Measurements from ENCODE around the gene RNU1-4.
"Not testable (repeated sequence)": the region's sequence is repeated elsewhere in the genome, so short reads cannot be mapped to it uniquely, and the experiment has no call there.

Gene RNU1-4

DNA sequence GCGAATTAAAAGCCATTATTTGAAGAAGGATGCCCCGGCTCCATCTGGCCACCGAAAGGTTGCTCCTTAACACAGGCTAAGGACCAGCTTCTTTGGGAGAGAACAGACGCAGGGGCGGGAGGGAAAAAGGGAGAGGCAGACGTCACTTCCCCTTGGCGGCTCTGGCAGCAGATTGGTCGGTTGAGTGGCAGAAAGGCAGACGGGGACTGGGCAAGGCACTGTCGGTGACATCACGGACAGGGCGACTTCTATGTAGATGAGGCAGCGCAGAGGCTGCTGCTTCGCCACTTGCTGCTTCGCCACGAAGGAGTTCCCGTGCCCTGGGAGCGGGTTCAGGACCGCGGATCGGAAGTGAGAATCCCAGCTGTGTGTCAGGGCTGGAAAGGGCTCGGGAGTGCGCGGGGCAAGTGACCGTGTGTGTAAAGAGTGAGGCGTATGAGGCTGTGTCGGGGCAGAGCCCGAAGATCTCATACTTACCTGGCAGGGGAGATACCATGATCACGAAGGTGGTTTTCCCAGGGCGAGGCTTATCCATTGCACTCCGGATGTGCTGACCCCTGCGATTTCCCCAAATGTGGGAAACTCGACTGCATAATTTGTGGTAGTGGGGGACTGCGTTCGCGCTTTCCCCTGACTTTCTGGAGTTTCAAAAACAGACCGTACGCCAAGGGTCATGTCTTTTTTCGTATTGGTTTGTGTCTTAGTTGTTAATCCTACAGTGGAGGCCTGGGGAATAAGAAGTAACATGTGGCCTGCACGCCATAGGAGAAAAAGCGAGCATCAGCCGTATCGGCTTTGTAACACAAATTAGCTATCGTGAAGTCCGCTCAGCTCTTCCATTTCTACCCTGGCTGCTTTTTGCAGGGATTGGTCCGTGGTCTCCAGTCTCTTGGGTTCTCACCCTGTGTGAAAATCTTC is at the start of gene RNU1-4:
Gene RNU1-4 (plus strand): TSS at position 470 of the 918 bp plus-strand sequence.
- H3K27ac Mint-ChIP-seq; H3K9me3 Mint-ChIP-seq; H3K4me1 Mint-ChIP-seq; H3K27me3 Mint-ChIP-seq; DNase-seq (ENCODE audit: low spot score in 2 of 2); H3K36me3 Mint-ChIP-seq; H3K4me3 Mint-ChIP-seq: not testable (repeated sequence)
- ATAC-seq (ENCODE audit: low read depth), result peak; percentile 93

DNA sequence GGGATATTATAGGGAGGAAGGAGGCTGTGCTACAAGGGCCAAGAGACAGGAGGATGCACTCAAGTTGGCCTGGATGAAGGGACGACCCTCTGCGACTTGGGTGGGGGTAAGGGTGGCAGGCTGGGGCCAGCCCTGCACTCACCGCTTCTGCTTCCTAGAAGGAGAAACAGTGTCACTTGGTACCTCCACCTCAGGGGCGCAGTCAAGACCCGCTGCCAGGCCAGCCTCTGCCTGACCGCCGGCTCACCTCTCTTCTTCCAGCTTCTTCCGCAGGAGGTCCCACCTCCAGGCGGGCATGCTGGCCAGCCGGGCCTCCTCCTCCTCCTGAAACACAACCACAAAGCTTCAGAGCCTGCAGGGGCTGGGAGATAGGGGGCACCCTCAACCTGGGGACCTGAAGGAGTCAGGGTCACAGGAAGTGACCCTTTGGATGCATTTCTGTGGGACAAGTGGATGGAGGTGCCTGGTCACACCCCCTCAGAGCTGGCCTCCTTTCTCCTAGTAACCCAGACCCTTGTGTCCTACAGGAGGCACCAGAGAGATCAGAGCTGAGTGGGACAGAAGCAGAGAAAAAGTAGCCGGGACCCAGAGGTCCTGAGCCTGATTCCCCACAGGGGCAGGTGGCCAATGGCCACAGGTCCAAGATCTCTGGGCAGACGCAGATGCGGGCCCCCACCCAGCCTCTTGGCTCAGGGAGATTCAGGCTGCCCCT is 49.2 kb upstream of the RNU1-4 start:
- not testable (repeated sequence) for H3K36me3 Mint-ChIP-seq; H3K9me3 Mint-ChIP-seq; ATAC-seq (ENCODE audit: low read depth); H3K27me3 Mint-ChIP-seq; H3K4me1 Mint-ChIP-seq; H3K27ac Mint-ChIP-seq; DNase-seq (ENCODE audit: low spot score in 2 of 2); H3K4me3 Mint-ChIP-seq

DNA sequence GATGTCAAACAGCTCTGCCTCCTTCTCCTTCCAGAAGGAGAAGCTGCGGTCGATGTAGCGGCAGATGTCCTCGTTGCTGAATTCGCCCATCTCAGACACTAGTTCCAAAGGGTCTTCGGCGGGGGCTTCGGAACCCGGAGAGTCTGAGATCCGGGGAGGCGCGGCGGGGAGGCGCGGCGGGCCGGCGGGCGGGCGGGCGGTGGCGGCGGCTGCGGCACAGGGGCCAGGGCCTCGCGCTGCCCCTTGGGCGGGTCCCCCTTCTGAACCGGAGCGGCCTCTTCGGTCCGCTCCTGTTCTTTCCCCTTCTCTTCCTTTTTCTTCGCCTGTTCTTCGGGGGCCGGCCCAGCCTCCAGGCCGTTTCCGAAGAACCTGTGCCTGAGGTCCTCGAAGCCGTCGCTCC is 48.0 kb upstream of the RNU1-4 start:
- not testable (repeated sequence) for H3K4me3 Mint-ChIP-seq; DNase-seq (ENCODE audit: low spot score in 2 of 2); H3K27me3 Mint-ChIP-seq; H3K27ac Mint-ChIP-seq; H3K9me3 Mint-ChIP-seq; H3K4me1 Mint-ChIP-seq; ATAC-seq (ENCODE audit: low read depth); H3K36me3 Mint-ChIP-seq

GRCh38 chr1:16692717-16693448 is 47.4 kb upstream of the RNU1-4 start:
- not testable (repeated sequence) for H3K36me3 Mint-ChIP-seq; H3K9me3 Mint-ChIP-seq; H3K4me1 Mint-ChIP-seq; H3K27me3 Mint-ChIP-seq; H3K27ac Mint-ChIP-seq; DNase-seq (ENCODE audit: low spot score in 2 of 2); H3K4me3 Mint-ChIP-seq
- peak; percentile 63 for ATAC-seq (ENCODE audit: low read depth)

DNA sequence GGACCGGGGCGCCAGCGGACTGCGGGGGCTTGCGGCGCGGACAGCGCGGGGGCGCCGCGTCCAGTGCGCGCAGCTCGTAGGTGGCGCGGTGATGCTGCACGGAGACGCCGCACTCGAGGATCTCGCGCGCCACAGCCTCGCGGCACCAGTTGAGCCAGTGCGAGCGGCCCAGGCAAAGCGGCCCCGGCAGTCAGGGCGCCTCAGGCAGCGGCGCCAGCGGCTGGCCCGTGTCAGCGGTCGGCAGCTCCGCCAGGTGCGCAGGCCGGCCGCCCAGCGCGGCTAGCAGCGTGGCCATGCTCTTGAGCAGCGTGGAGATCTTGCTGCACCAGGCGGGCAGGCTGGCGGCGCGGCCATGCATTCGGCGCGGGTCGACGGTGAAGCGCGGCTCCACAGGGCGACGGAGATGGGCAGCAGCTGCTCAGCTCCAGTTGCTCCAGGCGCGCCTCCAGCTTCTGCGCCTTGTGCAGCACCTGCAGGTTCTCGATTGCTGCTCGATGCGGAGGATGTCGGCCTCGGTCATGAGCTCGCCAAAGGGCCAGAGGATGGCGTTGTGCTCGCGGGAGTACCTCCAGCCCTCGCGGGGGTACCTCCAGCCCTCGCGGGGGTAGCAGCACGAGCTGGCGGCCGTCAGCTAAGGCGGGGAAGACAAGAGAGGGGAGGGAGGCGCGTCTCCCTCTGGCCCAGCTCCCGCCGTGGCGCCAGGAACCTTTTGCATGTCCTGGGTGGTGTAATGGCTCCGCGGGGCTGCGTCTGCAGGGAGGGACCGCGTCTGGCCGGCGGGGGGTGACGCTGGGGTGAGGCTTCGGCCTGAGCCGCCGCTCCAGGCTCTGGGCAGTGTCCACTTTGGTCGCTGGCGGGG is 46.6 kb upstream of the RNU1-4 start:
- H3K36me3 Mint-ChIP-seq, result not testable (repeated sequence)

DNA sequence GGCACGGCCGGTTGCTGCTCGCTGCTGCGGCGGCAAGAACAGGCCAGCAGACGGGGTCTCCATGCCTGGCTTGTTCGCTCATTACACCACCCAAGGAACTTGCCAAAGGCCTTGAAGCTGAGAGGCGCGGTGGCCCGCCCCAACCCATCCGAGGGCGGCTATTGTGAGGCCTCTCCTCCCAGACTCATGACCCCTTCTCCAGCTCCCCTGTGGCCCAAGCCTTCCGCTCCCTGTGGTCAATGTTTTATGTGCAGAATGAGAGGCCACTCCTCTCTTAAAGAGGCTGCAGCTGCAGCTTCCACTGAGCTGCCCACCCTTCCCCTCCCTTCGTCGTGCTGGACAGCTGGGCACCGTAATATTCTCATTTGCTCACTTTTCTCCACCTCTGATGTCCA is 46.0 kb upstream of the RNU1-4 start:
- not testable (repeated sequence) for H3K4me3 Mint-ChIP-seq; H3K36me3 Mint-ChIP-seq; H3K4me1 Mint-ChIP-seq; DNase-seq (ENCODE audit: low spot score in 2 of 2); H3K27ac Mint-ChIP-seq; ATAC-seq (ENCODE audit: low read depth); H3K9me3 Mint-ChIP-seq; H3K27me3 Mint-ChIP-seq

More for the DNA sequence above, 46.6 kb upstream of the RNU1-4 start:
- DNase-seq (ENCODE audit: low spot score in 2 of 2); H3K4me3 Mint-ChIP-seq; H3K9me3 Mint-ChIP-seq; H3K4me1 Mint-ChIP-seq; H3K27ac Mint-ChIP-seq; H3K27me3 Mint-ChIP-seq: not testable (repeated sequence)
- peak; percentile 20 for ATAC-seq (ENCODE audit: low read depth)

DNA sequence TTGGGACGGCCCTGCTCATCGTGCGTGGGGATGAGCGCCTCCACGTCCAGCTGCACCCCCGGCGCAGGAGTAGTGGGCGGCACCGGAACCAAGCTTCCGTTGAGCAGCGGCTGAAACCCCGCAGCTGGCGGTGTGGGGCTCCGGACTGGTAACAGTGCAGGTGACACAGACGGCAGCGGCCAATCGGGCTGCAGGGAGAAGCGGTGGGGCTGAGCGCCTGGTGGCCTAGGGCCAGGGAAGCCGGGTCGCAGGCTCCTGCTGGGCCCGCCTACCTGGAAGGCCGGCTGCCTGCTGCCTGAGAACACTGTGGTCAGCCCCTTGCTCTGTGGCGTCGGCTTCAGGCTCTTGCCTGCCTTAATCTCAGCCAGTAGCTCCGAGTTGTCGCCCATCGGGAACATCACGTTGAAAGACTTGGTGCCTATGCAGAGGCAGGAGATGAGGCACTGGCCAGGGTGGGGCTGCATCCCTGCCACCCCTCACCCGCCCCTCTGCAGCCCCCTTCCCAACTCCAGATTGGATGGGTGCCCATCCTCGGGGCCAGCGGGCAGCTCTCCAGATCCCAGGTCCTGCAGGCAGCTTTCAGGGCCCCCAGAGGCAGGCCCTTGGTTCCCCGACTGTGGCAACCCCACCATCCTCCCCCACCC is 43.7 kb upstream of the RNU1-4 start:
- not testable (repeated sequence) for H3K27ac Mint-ChIP-seq; H3K9me3 Mint-ChIP-seq; H3K27me3 Mint-ChIP-seq; H3K36me3 Mint-ChIP-seq; H3K4me3 Mint-ChIP-seq; H3K4me1 Mint-ChIP-seq; ATAC-seq (ENCODE audit: low read depth)
- DNase-seq (ENCODE audit: low spot score in 2 of 2), result peak in 1 of 2 donors; percentile 52

- not testable (repeated sequence) for H3K9me3 Mint-ChIP-seq; H3K27ac Mint-ChIP-seq; H3K4me1 Mint-ChIP-seq; DNase-seq (ENCODE audit: low spot score in 2 of 2); ATAC-seq (ENCODE audit: low read depth); H3K4me3 Mint-ChIP-seq; H3K36me3 Mint-ChIP-seq; H3K27me3 Mint-ChIP-seq
Measured at GRCh38 chr1:16697152-16697551, 43.2 kb upstream of the RNU1-4 start.

- H3K4me3 Mint-ChIP-seq; H3K27me3 Mint-ChIP-seq; H3K27ac Mint-ChIP-seq; ATAC-seq (ENCODE audit: low read depth); H3K9me3 Mint-ChIP-seq; H3K4me1 Mint-ChIP-seq; H3K36me3 Mint-ChIP-seq: not testable (repeated sequence)
- peak in 1 of 2 donors; percentile 64 for DNase-seq (ENCODE audit: low spot score in 2 of 2)
Measured at GRCh38 chr1:16699440-16699839, 40.9 kb upstream of the RNU1-4 start.

GRCh38 chr1:16700138-16700895 is 40.0 kb upstream of the RNU1-4 start:
- H3K4me1 Mint-ChIP-seq; H3K9me3 Mint-ChIP-seq; H3K36me3 Mint-ChIP-seq; H3K27ac Mint-ChIP-seq; H3K27me3 Mint-ChIP-seq; DNase-seq (ENCODE audit: low spot score in 2 of 2); H3K4me3 Mint-ChIP-seq: not testable (repeated sequence)
- peak; percentile 80 for ATAC-seq (ENCODE audit: low read depth)

DNA sequence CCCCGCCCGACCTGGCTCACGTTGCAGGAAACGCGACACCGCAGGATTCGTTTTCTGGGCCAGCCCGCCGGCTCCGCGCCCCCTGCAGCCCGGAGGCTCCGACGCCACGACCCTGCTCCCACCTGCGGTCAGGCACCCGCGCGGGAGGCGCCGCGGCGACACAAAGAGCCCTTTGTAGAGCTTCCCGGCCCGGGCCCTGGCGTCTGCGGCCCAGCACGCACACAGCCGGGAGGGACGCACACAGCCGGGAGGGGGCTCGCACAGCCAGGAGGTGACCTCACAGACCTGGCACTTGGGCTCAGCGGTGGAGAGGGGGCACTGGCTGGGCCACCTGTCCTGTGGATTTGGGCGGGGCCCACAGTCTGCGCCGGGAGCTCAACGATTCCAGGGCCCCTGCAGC is 39.1 kb upstream of the RNU1-4 start:
- peak; percentile 3 for ATAC-seq (ENCODE audit: low read depth)

DNA sequence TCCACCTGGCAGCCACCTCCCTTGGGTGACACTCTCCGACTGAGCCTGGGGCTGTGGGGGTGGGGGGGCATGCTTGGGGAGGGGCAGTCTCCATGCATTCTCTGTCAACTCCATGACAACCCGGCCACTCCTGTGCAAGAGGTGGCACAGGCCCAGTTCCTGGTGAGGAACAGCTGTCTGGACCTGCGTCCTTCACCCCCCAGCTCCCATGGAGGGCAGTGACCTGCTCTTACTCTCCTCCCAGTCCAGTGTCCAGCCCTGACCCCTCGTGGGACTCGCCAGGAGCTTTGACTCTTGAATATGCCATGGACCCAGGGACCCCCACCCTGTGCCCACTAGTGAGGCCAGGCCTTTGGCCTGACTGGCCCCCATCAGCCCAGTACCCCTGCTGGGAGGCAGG is 38.0 kb upstream of the RNU1-4 start:
- not testable (repeated sequence) for ATAC-seq (ENCODE audit: low read depth); H3K4me3 Mint-ChIP-seq; H3K36me3 Mint-ChIP-seq; H3K27ac Mint-ChIP-seq; H3K9me3 Mint-ChIP-seq; H3K4me1 Mint-ChIP-seq; DNase-seq (ENCODE audit: low spot score in 2 of 2); H3K27me3 Mint-ChIP-seq

More for the DNA sequence above, 39.1 kb upstream of the RNU1-4 start:
- H3K36me3 Mint-ChIP-seq; DNase-seq (ENCODE audit: low spot score in 2 of 2); H3K4me3 Mint-ChIP-seq; H3K4me1 Mint-ChIP-seq; H3K27ac Mint-ChIP-seq; H3K27me3 Mint-ChIP-seq; H3K9me3 Mint-ChIP-seq: not testable (repeated sequence)

Data from memory B cell (primary cell).